SK-N-SH treated with all-trans-retinoic acid at 6 μM for 48 hours (cell line): ENCODE measurements around the gene TOM1.

ENCODE experiments used
- ATAC-seq: fragments of 200-7000 bp; cut with Tn5 transposase; 3 replicates; pipeline ENCODE4 v1.9.1; 2020; ENCODE audit warnings: mild to moderate bottlenecking, moderate library complexity
- ARNTL ChIP-seq: fragments of 450-650 bp; formaldehyde crosslinking; IDR thresholded peaks from 2 replicates; pipeline ENCODE4 v1.5.0; 2020; ENCODE audit warnings: low read depth, mild to moderate bottlenecking, moderate library complexity, borderline replicate concordance
- BACH2 ChIP-seq: fragments of 250-450 bp; sonication (Bioruptor Pico); IDR thresholded peaks from 2 replicates; pipeline ENCODE4 v1.9.0; 2021; ENCODE audit warnings: mild to moderate bottlenecking, borderline replicate concordance
- CSDC2 ChIP-seq: fragments of 250-450 bp; sonication (Bioruptor Pico); IDR thresholded peaks from 2 replicates; pipeline ENCODE4 v1.5.0; 2020; ENCODE audit warnings: mild to moderate bottlenecking, moderate library complexity
- CSRNP3 ChIP-seq: fragments of 250-450 bp; sonication (Bioruptor Pico); IDR thresholded peaks from 2 replicates; pipeline ENCODE4 v1.5.1; 2021; ENCODE audit warnings: mild to moderate bottlenecking, moderate library complexity
- ESRRG ChIP-seq: fragments of 250-450 bp; sonication (Bioruptor Pico); IDR thresholded peaks from 2 replicates; pipeline ENCODE4 v1.6.1; 2021; ENCODE audit warnings: mild to moderate bottlenecking
- GLIS3 ChIP-seq: fragments of 250-450 bp; sonication (Bioruptor Pico); IDR thresholded peaks from 2 replicates; pipeline ENCODE4 v1.5.0; 2020; ENCODE audit warnings: mild to moderate bottlenecking, moderate library complexity
- ISL1 ChIP-seq: fragments of 250-450 bp; sonication (Bioruptor Pico); IDR thresholded peaks from 2 replicates; pipeline ENCODE4 v2.1.2; 2022; ENCODE audit warnings: mild to moderate bottlenecking, moderate library complexity
- OSR1 ChIP-seq: fragments of 250-450 bp; sonication (Bioruptor Pico); IDR thresholded peaks from 2 replicates; pipeline ENCODE4 v1.8.0; 2022; ENCODE audit warnings: moderate library complexity, mild to moderate bottlenecking, inconsistent platforms
- PATZ1 ChIP-seq: fragments of 250-450 bp; sonication (Bioruptor Pico); IDR thresholded peaks from 2 replicates; pipeline ENCODE4 v1.8.0; 2020; ENCODE audit warnings: mild to moderate bottlenecking, moderate library complexity, borderline replicate concordance
- POU6F1 ChIP-seq: fragments of 250-450 bp; sonication (Bioruptor Pico); IDR thresholded peaks from 2 replicates; pipeline ENCODE4 v1.8.0; 2021; ENCODE audit warnings: low read depth, mild to moderate bottlenecking, moderate library complexity, borderline replicate concordance
- PPARA ChIP-seq: fragments of 250-450 bp; sonication (Bioruptor Pico); IDR thresholded peaks from 2 replicates; pipeline ENCODE4 v1.5.0; 2020; ENCODE audit warnings: mild to moderate bottlenecking, borderline replicate concordance
- RARB ChIP-seq: fragments of 250-450 bp; sonication (Bioruptor Pico); IDR thresholded peaks from 2 replicates; pipeline ENCODE4 v1.8.0; 2021; ENCODE audit warnings: mild to moderate bottlenecking, moderate library complexity
- SNAI2 ChIP-seq: fragments of 250-450 bp; sonication (Bioruptor Pico); IDR thresholded peaks from 2 replicates; pipeline ENCODE4 v1.5.0; 2020; ENCODE audit warnings: mild to moderate bottlenecking, moderate library complexity
- TCF4 ChIP-seq: fragments of 250-450 bp; sonication (Bioruptor Pico); IDR thresholded peaks from 2 replicates; pipeline ENCODE4 v1.8.0; 2021; ENCODE audit warnings: mild to moderate bottlenecking, moderate library complexity, borderline replicate concordance
- TOX ChIP-seq: fragments of 250-450 bp; sonication (Bioruptor Pico); IDR thresholded peaks from 2 replicates; pipeline ENCODE4 v1.8.0; 2021; ENCODE audit warnings: mild to moderate bottlenecking, moderate library complexity, borderline replicate concordance
- TSHZ2 ChIP-seq: fragments of 250-450 bp; sonication (Bioruptor Pico); IDR thresholded peaks from 2 replicates; pipeline ENCODE4 v1.5.0; 2020; ENCODE audit warnings: mild to moderate bottlenecking, moderate library complexity
- ZC3H10 ChIP-seq: fragments of 250-450 bp; sonication (Bioruptor Pico); IDR thresholded peaks from 2 replicates; pipeline ENCODE4 v1.5.1; 2021; ENCODE audit warnings: mild to moderate bottlenecking, moderate library complexity
- ZFP3 ChIP-seq: fragments of 250-450 bp; sonication (Bioruptor Pico); IDR thresholded peaks from 2 replicates; pipeline ENCODE4 v1.5.0; 2020; ENCODE audit warnings: mild to moderate bottlenecking, moderate library complexity
- ZFP30 ChIP-seq: fragments of 450-650 bp; formaldehyde crosslinking; IDR thresholded peaks from 2 replicates; pipeline ENCODE4 v1.5.0; 2022; ENCODE audit warnings: mild to moderate bottlenecking, moderate library complexity
- ZNF565 ChIP-seq: fragments of 450-650 bp; formaldehyde crosslinking; conservative IDR thresholded peaks from 2 replicates; pipeline ENCODE4 v1.5.0; 2020; ENCODE audit warnings: low read depth, mild to moderate bottlenecking, moderate library complexity
- ZNF70 ChIP-seq: fragments of 450-650 bp; formaldehyde crosslinking; IDR thresholded peaks from 2 replicates; pipeline ENCODE4 v1.5.0; 2020; ENCODE audit warnings: mild to moderate bottlenecking, moderate library complexity
- ZNF8 ChIP-seq: fragments of 450-650 bp; formaldehyde crosslinking; IDR thresholded peaks from 2 replicates; pipeline ENCODE4 v1.5.0; 2020; ENCODE audit warnings: mild to moderate bottlenecking, moderate library complexity

TOM1 gene

GRCh38 chr22:35306350-35306967, 6.8 kb downstream of the TOM1 start:
- TF ChIP-seq POU6F1 (no peak), ZNF70 (CRISPR knock-in tag) (no peak), ZC3H10 (no peak), SNAI2 (CRISPR knock-in tag) (no peak), PPARA (CRISPR knock-in tag) (no peak), BACH2 (no peak), ISL1 (CRISPR knock-in tag) (no peak), GLIS3 (CRISPR knock-in tag) (no peak), ZNF8 (CRISPR knock-in tag) (no peak), OSR1 (no peak), ESRRG (CRISPR knock-in tag) (no peak), ARNTL (CRISPR knock-in tag) (no peak), CSRNP3 (CRISPR knock-in tag) (no peak), ZNF565 (CRISPR knock-in tag) (no peak), ZFP30 (CRISPR knock-in tag) (no peak), PATZ1 (CRISPR knock-in tag) (no peak), ZFP3 (CRISPR knock-in tag) (no peak), TOX (no peak)
- peak; percentile 41; the same call in 2 of the 3 replicates for ATAC-seq

GRCh38 chr22:35307372-35307771, 7.7 kb downstream of the TOM1 start:
- ATAC-seq = no peak
- TF ChIP-seq ISL1 (CRISPR knock-in tag) = no peak
- no peak for TF ChIP-seq OSR1

- no peak for ATAC-seq
- TF ChIP-seq TCF4 (CRISPR knock-in tag) (no peak), CSRNP3 (CRISPR knock-in tag) (no peak)
Measured at GRCh38 chr22:35307892-35308291, 8.2 kb downstream of the TOM1 start.

- no peak for ATAC-seq
- TF ChIP-seq TSHZ2 (CRISPR knock-in tag) (no peak), CSDC2 (CRISPR knock-in tag) (no peak), PATZ1 (CRISPR knock-in tag) (no peak), SNAI2 (CRISPR knock-in tag) (no peak), ZNF70 (CRISPR knock-in tag) (no peak), RARB (CRISPR knock-in tag) (no peak), TCF4 (CRISPR knock-in tag) (no peak), PPARA (CRISPR knock-in tag) (no peak), ZC3H10 (no peak), CSRNP3 (CRISPR knock-in tag) (no peak), ZNF565 (CRISPR knock-in tag) (no peak)
Measured at GRCh38 chr22:35308480-35309021, 8.9 kb downstream of the TOM1 start.
